ENCODE results near the gene ABCB11.

Gene ABCB11

GRCh38 chr2:169031202-169031601 is at the start of gene ABCB11:
TSS of gene ABCB11 (minus strand) at chr2:169031324. CDS start at chr2:169018125, 13,199 bp downstream.
- in situ Hi-C loops (cut with HindIII; ENCODE audit: low pct_ligation_motif_present, low sequenced_read_pairs), result no loop called here
- no peak within 1 kb of the TSS for H3K4me3 ChIP-seq (ENCODE audit: low read depth, low read length)
- no peak for DNase-seq
- no peaks in the 10 kb centered on the region for H3K27me3 ChIP-seq (replicated peaks)
- no peak within 1 kb of the TSS for H3K27ac ChIP-seq
- no peak for TF ChIP-seq CTCF (IDR thresholded peaks at IDR 0.05; ENCODE audit: low read depth, low read length, missing control alignments)
- no peaks in the 10 kb centered on the region for H3K36me3 ChIP-seq (replicated peaks)

GRCh38 chr2:169080250-169081069 is 49.3 kb upstream of the ABCB11 start:
- no peaks in the 10 kb centered on the region for H3K36me3 ChIP-seq (replicated peaks)
- no peak for DNase-seq
- no peak for TF ChIP-seq CTCF (IDR thresholded peaks at IDR 0.05; ENCODE audit: low read depth, low read length, missing control alignments)
- H3K4me3 ChIP-seq (ENCODE audit: low read depth, low read length), result no peak overlapping the region
- H3K27me3 ChIP-seq (replicated peaks), result no peaks in the 10 kb centered on the region
- no peak overlapping the region for H3K27ac ChIP-seq
- in situ Hi-C loops (cut with HindIII; ENCODE audit: low pct_ligation_motif_present, low sequenced_read_pairs), result no loop called here

DNA sequence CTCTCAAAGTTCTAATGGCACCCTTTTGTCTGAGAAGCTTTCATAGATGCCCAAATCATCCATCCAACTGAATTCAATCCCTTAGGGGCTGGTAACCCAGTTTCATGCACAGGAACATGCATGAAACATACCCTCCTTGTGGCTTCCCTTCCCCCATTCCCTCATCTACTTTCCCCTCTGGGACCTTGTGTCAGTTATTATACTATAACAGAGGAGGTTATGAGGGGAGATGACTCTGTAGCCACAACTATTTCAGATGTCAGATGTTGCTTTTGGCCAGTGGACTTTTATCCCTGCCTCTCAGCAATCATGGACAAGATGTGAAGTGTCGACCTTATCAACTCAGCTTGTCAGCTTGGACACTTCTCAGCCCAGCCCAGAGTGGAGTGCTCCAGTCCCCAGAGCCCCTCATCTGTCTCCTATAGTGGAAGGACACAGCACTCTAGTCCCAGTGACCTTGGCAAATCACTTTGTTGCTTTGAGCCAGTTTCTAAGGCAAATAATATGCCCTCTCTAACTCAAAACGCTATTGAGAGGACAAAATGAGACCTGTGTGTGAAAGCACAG is 46.6 kb upstream of the ABCB11 start:
- Histone ChIP-seq H3K36me3 (replicated peaks) (no peaks in the 10 kb centered on the region), H3K27ac (no peak overlapping the region), H3K4me3 (ENCODE audit: low read depth, low read length) (no peak overlapping the region), H3K27me3 (replicated peaks) (no peaks in the 10 kb centered on the region)
- DNase-seq, result no peak
- TF ChIP-seq CTCF (IDR thresholded peaks at IDR 0.05; ENCODE audit: low read depth, low read length, missing control alignments), result no peak
- in situ Hi-C loops (cut with HindIII; ENCODE audit: low pct_ligation_motif_present, low sequenced_read_pairs), result no loop called here

GRCh38 chr2:169073963-169074751 is 43.0 kb upstream of the ABCB11 start:
- no peak overlapping the region for H3K27ac ChIP-seq
- DNase-seq, result peak; percentile 43

More at GRCh38 chr2:169073963-169074751, 43.0 kb upstream of the ABCB11 start:
- in situ Hi-C loops (cut with HindIII; ENCODE audit: low pct_ligation_motif_present, low sequenced_read_pairs), result no loop called here
- Histone ChIP-seq H3K27me3 (replicated peaks) (no peaks in the 10 kb centered on the region), H3K4me3 (ENCODE audit: low read depth, low read length) (no peak overlapping the region), H3K36me3 (replicated peaks) (no peaks in the 10 kb centered on the region)
- TF ChIP-seq CTCF (IDR thresholded peaks at IDR 0.05; ENCODE audit: low read depth, low read length, missing control alignments), result no peak

Measured in brain microvascular endothelial cell (primary cell).